Thymus (tissue), 11 donors: ENCODE measurements around the gene CCDC88B. TPM values are rescaled to one million over a fixed set of nuclear protein-coding genes. Genes with fewer than 3 reads are reported as not detected.
"Not testable (repeated sequence)": the region's sequence is repeated elsewhere in the genome, so short reads cannot be mapped to it uniquely, and the experiment has no call there.

Source experiments
- DNase-seq, 9 donors: peaks; one replicate each; pipeline ENCODE4 v3.0.0-alpha.2; 2013; ENCODE audit warnings: low spot score in 9 of 9, low read depth in 6 of 9, missing footprints in 1 of 9
- H3K27ac ChIP-seq, 2 donors: one replicate each; pipeline ENCODE4 v1.5.1; 2013; ENCODE audit warnings: control low read depth in 1 of 2, low read depth in 1 of 2, low read length in 1 of 2, mild to moderate bottlenecking in 1 of 2, moderate library complexity in 1 of 2
- H3K27me3 ChIP-seq, 2 donors: one replicate each; pipeline ENCODE4 v1.5.1; 2013; ENCODE audit warnings: low read length in 1 of 2; ENCODE audit not compliant: control insufficient read depth in 2 of 2, insufficient read depth in 1 of 2
- H3K36me3 ChIP-seq, 2 donors: one replicate each; pipeline ENCODE4 v1.5.1; 2013; ENCODE audit warnings: low read length in 1 of 2, mild to moderate bottlenecking in 1 of 2, moderate library complexity in 1 of 2; ENCODE audit not compliant: control insufficient read depth in 2 of 2, insufficient read depth in 2 of 2
- H3K4me1 ChIP-seq, 2 donors: one replicate each; pipeline ENCODE4 v1.5.1; 2013; ENCODE audit warnings: low read length in 2 of 2; ENCODE audit not compliant: control insufficient read depth in 2 of 2, insufficient read depth in 2 of 2
- H3K4me3 ChIP-seq, 2 donors: one replicate each; pipeline ENCODE4 v1.5.1; 2013; ENCODE audit warnings: low read length in 2 of 2, control low read depth in 1 of 2, mild to moderate bottlenecking in 1 of 2
- H3K9me3 ChIP-seq, 2 donors: one replicate each; pipeline ENCODE4 v1.5.1; 2013; ENCODE audit warnings: low read length in 1 of 2, mild to moderate bottlenecking in 1 of 2; ENCODE audit not compliant: control insufficient read depth in 2 of 2, insufficient read depth in 1 of 2
- WGBS: extraction: QIAGEN DNeasy Blood & Tissue Kit; methylation state at CpG from one replicate; pipeline ENCODE4 v1.1.7; 2013; 5-methylcytosine and 5-hydroxymethylcytosine counted together
- polyA plus RNA-seq: library from polyadenylated mRNA; stranded (reverse); fragments of 200-250 nt; gene quantifications from one replicate; pipeline ENCODE4 v1.2.3, GENCODE V29; 2013
- total RNA-seq: library from RNA; stranded (reverse); fragments of 120-200 nt; gene quantifications from one replicate; pipeline ENCODE4 v1.2.4, GENCODE V29; 2013
- donor health status: healthy.

Gene CCDC88B
- total and polyA plus RNA-seq, 2 donors = 26.9 to 480 TPM

DNA sequence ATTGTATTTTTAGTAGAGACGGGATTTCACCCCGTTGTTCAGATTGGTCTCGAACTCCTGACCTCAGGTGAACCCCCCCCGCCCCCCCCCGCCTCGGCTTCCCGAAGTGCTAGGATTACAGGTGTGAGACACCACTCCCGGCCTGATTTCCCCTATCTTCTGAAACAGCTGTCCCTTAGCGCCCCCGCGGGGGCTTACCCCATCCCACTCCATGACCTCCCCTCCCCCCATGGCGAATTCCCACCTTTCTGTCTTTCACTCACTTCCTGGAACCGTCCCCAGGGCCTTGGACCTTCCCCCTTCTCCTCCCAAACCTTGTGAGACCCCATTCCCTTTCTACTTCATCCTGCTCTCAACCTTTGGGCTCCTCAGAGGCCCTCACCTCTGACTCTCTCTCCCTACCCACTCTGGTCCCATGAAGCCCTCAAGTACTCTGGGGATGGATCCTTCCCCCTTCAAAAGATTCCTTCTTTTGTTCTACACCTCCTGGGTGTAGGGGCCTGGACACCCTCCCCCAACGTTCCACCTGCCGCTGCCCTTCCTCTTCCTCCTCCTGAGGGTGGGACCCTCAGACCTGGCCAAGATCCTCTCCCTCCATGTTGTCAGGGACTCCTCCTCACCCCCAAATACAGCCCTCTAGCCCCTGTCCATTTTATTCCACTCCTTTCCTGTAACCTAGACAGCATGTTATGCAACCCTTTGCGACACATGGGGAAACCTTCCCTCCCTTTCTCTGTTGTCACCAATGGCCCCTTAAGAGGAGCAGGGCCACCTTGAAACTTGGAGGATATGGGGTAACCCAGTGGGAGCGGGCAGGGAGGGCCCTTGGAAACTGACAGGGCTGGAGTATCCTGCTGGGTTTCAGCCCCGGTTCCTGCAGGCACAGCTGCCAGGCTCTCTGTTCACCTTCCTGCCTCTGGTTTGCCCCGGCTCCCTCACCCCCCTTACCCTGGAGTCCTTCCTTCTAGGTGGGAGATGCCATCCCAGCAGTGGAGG lies 20.9 kb upstream of the CCDC88B start:
- no peak for DNase-seq
- Histone ChIP-seq H3K4me1 (peaks cover 23 to 49% of the 10 kb centered on the region in 2 donors), H3K36me3 (peaks cover 29 to 42% of the 10 kb centered on the region in 2 donors), H3K9me3 (peaks cover 1 to 4% of the 10 kb centered on the region in 2 donors), H3K27me3 (no peaks in the 10 kb centered on the region), H3K27ac (peak overlapping the region; percentile 53 to 81), H3K4me3 (peak overlapping the region; percentile 71 to 96)
- WGBS = 30% methylated on average over 19 of the region's 19 CpGs

DNA sequence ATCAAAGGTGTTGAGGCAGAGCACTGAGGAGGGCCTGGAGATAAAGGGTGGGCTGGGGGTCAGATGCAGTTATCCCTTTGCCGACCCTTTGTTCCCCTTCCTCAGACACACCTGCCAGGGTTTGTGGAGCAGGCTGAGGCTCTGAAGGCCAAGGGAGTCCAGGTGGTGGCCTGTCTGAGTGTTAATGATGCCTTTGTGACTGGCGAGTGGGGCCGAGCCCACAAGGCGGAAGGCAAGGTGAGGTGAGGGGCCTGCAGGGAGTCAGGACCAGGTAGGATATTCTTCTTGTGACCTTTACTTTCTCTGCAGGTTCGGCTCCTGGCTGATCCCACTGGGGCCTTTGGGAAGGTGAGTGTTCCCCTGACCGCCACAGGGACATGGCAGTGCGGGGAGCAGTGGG lies 19.4 kb upstream of the CCDC88B start:
- Histone ChIP-seq H3K27me3 (no peaks in the 10 kb centered on the region), H3K36me3 (peaks cover 14 to 27% of the 10 kb centered on the region in 2 donors), H3K4me1 (peaks cover 23 to 52% of the 10 kb centered on the region in 2 donors), H3K27ac (no peak overlapping the region), H3K9me3 (peaks cover 1 to 4% of the 10 kb centered on the region in 2 donors), H3K4me3 (no peak overlapping the region)
- WGBS = 98% methylated on average over 7 of the region's 7 CpGs
- DNase-seq = no peak

DNA sequence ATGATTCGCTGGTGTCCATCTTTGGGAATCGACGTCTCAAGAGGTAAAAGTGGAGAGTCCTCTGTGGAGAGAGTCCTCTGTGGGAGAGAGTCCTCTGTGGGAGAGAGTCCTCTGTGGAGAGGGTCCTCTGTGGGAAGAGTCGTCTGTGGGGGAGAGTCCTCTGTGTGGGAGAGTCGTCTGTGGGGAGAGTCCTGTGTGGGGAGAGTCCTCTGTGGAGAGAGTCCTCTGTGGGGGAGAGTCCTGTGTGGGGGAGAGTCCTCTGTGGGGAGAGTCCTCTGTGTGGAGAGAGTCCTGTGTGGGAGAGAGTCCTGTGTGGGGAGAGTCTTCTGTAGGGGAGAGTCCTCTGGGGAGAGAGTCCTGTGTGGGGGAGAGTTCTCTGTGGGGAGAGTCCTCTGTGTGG lies 19.0 kb upstream of the CCDC88B start:
- Histone ChIP-seq H3K27ac (peak overlapping the region in 1 of 2 donors; percentile 6), H3K4me3 (no peak overlapping the region), H3K27me3 (no peaks in the 10 kb centered on the region), H3K9me3 (peaks cover 1 to 4% of the 10 kb centered on the region in 2 donors), H3K36me3 (peaks cover 12 to 24% of the 10 kb centered on the region in 2 donors), H3K4me1 (peaks cover 23 to 51% of the 10 kb centered on the region in 2 donors)
- no peak for DNase-seq
- 96% methylated on average over 5 of the region's 5 CpGs for WGBS

DNA sequence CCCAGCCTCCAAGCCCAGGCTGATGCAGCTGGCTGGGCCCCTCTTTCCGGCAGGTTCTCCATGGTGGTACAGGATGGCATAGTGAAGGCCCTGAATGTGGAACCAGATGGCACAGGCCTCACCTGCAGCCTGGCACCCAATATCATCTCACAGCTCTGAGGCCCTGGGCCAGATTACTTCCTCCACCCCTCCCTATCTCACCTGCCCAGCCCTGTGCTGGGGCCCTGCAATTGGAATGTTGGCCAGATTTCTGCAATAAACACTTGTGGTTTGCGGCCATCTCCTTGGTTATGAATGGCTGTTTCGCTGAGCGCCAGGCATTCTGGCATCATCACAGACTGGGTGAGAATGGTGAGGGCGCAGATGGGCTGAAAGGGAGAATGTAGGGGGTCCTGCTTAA lies 18.5 kb upstream of the CCDC88B start:
- DNase-seq = no peak
- no peaks in the 10 kb centered on the region for H3K27me3 ChIP-seq
- no peak overlapping the region for H3K4me3 ChIP-seq
- WGBS = 89% methylated on average over 5 of the region's 5 CpGs
- peak overlapping the region in 1 of 2 donors; percentile 6 for H3K27ac ChIP-seq
- H3K36me3 ChIP-seq = peaks cover 12 to 20% of the 10 kb centered on the region in 2 donors
- peaks cover 1 to 4% of the 10 kb centered on the region in 2 donors for H3K9me3 ChIP-seq
- peaks cover 23 to 46% of the 10 kb centered on the region in 2 donors for H3K4me1 ChIP-seq

DNA sequence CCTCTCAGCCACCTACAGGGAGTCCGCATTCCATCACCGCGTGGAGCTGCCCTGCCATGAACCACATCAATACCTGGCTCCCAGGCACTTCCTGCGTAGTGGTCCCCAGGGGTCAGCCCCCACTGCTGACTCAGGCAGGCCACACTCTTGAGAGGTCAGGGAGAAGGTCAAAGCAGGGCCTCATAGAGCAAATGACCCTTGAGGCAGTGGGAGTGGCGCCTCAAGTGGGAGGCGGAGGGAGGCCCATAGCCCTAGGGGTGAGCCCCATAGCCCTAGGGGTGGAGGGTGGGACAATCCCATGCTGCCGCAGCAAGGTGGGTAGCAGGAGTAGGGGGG lies 17.1 kb upstream of the CCDC88B start:
- 84% methylated on average over 7 of the region's 7 CpGs for WGBS
- H3K27ac ChIP-seq = peak overlapping the region in 1 of 2 donors; percentile 77

DNA sequence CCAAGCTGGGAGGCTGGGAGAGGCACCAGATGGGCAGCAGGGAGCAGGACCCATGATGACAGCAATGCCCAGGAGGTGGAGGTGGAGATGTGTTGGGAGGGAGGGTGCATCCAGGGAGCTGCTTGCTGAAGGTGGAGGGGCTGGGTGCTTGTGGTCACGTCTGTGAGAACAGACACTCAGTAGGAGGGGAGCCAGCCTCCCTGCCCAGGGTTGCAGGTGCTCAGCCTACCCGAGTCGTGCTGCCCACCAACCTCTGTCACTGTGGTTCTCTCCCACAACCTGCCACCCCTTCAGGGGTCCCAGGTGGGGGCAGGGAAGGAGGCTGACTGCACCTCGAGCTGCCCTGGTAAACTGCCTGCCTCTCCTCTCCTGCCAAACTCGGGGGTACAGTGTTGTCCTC lies 16.6 kb upstream of the CCDC88B start:
- Histone ChIP-seq H3K9me3 (no peaks in the 10 kb centered on the region), H3K4me1 (peaks cover 20 to 35% of the 10 kb centered on the region in 2 donors), H3K27ac (peak overlapping the region in 1 of 2 donors; percentile 77), H3K4me3 (no peak overlapping the region), H3K27me3 (no peaks in the 10 kb centered on the region), H3K36me3 (peaks cover 12 to 20% of the 10 kb centered on the region in 2 donors)
- 5% methylated on average over 5 of the region's 5 CpGs for WGBS
- DNase-seq = peak in 1 of 9 donors; percentile 74

More for the DNA sequence above, 17.1 kb upstream of the CCDC88B start:
- Histone ChIP-seq H3K27me3 (no peaks in the 10 kb centered on the region), H3K4me3 (no peak overlapping the region), H3K4me1 (peaks cover 20 to 38% of the 10 kb centered on the region in 2 donors), H3K9me3 (peaks cover 0 to 4% of the 10 kb centered on the region in 2 donors), H3K36me3 (peaks cover 12 to 20% of the 10 kb centered on the region in 2 donors)
- no peak for DNase-seq

DNA sequence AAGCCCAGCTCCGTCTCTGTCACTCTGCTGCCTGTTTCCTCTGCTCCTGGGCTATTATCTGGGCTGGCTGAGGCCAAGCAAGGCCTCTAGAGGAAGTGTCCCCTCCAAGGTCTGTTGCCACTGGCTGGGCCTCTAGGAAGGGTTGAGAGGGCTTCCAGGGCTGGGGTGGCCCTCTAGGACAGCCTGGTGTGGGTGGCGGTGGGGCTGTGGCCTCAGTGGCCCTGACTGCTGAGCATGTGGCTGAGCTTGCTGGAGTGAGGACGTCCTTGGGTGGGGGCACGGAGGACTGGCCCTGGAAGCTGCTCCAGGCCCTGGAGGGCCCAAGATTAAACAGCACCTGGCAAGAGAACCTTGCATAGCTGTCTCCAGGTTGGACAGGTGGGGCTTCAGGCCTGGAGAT lies 16.0 kb upstream of the CCDC88B start:
- Histone ChIP-seq H3K27ac (peak overlapping the region in 1 of 2 donors; percentile 77), H3K36me3 (peaks cover 12 to 20% of the 10 kb centered on the region in 2 donors), H3K4me1 (peaks cover 17 to 31% of the 10 kb centered on the region in 2 donors)
- H3K4me3 ChIP-seq, H3K27me3 ChIP-seq, H3K9me3 ChIP-seq, DNase-seq: not testable (repeated sequence)
- WGBS = 91% methylated on average over 4 of the region's 4 CpGs

DNA sequence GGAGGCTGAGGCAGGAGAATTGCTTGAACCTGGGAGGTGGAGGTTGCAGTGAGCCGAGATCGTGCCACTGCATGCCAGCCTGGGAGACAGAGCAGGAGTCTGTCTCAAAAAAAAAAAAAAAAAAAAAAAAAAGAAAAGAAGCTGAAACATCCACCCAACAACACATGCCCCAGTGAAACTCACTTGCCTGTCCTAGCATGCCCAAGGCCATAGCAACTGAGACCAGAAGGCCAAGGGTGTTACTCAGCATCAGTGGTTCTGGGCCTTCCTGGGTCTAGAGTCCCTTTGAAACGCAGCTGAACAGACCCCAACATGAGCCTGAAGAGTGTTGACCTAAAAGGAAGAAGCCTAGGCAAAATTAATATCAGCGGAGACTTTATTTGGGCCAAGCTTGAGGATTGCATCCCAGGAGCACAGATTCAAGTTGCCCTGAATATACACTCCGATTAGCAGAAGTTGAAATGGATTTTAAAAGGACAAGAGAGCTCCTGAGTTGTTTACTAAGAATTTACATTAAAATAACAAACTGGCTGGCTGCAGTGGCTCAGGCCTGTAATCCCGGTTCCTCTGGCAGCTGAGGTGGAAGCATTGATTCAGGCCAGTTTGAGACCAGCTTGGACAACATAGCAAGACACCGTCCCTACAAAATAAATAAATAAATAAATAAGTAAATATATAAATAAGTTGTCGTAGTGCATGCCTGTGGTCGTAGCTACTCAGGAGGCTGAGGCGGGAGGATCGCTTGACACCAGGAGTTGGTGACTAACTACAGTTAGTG lies 15.1 kb upstream of the CCDC88B start:
- WGBS = 95% methylated on average over 11 of the region's 11 CpGs
- H3K36me3 ChIP-seq = peaks cover 12 to 20% of the 10 kb centered on the region in 2 donors
- DNase-seq = no peak
- no peak overlapping the region for H3K4me3 ChIP-seq
- H3K27me3 ChIP-seq = no peaks in the 10 kb centered on the region
- peak overlapping the region in 1 of 2 donors; percentile 47 for H3K27ac ChIP-seq
- H3K9me3 ChIP-seq = no peaks in the 10 kb centered on the region
- peaks cover 13 to 30% of the 10 kb centered on the region in 2 donors for H3K4me1 ChIP-seq
